A673 (cell line): ENCODE measurements around the gene VPS35. TPM values are rescaled to one million over a fixed set of nuclear protein-coding genes. Genes with fewer than 3 reads are reported as not detected.

Experiments
- Bru-seq: library from RNA; stranded (reverse); fragments of 400-500 nt; gene quantifications from one replicate; lab custom pipeline; 2021; lab: Mats Ljungman, UMichigan
- BruChase-seq, 2 experiments: library from RNA; stranded (reverse); fragments of 400-500 nt; gene quantifications; one replicate each; lab custom pipeline; 2021; lab: Mats Ljungman, UMichigan
- BruUV-seq: library from RNA; stranded (reverse); fragments of 400-500 nt; replicated peaks from 2 replicates; lab custom pipeline; 2021; lab: Mats Ljungman, UMichigan
- CTCF ChIA-PET: fragments of 300-600 bp; sonication (Branson Sonifier 250); formaldehyde crosslinking; loops from one replicate; lab custom pipeline; 2022; ENCODE audit warnings: antibody characterized with exemption; lab: Charles Lee
- POLR2A ChIA-PET: fragments of 300-600 bp; sonication (Branson Sonifier 250); formaldehyde crosslinking; loops from one replicate; lab custom pipeline; 2022; ENCODE audit warnings: antibody characterized with exemption; ENCODE audit not compliant: low non-redundant PET; lab: Charles Lee
- DNase-seq: peaks from one replicate; pipeline ENCODE4 v3.0.0-alpha.2; 2015; ENCODE audit warnings: low spot score
- H3K27ac ChIP-seq: fragments of 200-600 bp; sonication (generic); 2 replicates; pipeline ENCODE4 v1.5.1; 2016; ENCODE audit warnings: mixed run types, low read depth, mild to moderate bottlenecking, mixed read lengths, antibody characterized with exemption, low read length; ENCODE audit not compliant: poor library complexity, severe bottlenecking
- H3K27me3 ChIP-seq: fragments of 200-600 bp; sonication (generic); replicated peaks from 2 replicates; pipeline ENCODE4 v1.6.1; 2017; ENCODE audit warnings: mixed run types, low read depth, mild to moderate bottlenecking, mixed read lengths, antibody characterized with exemption, low read length; ENCODE audit not compliant: insufficient read depth, poor library complexity
- H3K36me3 ChIP-seq: fragments of 200-600 bp; sonication (generic); 2 replicates; pipeline ENCODE4 v1.6.1; 2016; ENCODE audit warnings: mixed run types, mild to moderate bottlenecking, mixed read lengths, antibody characterized with exemption, low read length; ENCODE audit not compliant: insufficient read depth, poor library complexity, severe bottlenecking
- H3K4me1 ChIP-seq: fragments of 200-600 bp; sonication (generic); 2 replicates; pipeline ENCODE4 v1.6.1; 2017; ENCODE audit warnings: mixed run types, mild to moderate bottlenecking, mixed read lengths, antibody characterized with exemption, low read length; ENCODE audit not compliant: insufficient read depth, poor library complexity, severe bottlenecking
- H3K4me3 ChIP-seq: fragments of 200-600 bp; sonication (generic); 2 replicates; pipeline ENCODE4 v1.5.1; 2016; ENCODE audit warnings: low read depth, mixed run types, mild to moderate bottlenecking, mixed read lengths, low read length; ENCODE audit not compliant: poor library complexity, severe bottlenecking
- H3K9me3 ChIP-seq: fragments of 200-600 bp; sonication (generic); 2 replicates; pipeline ENCODE4 v1.6.1; 2016; ENCODE audit warnings: mixed run types, low read depth, mild to moderate bottlenecking, mixed read lengths, antibody characterized with exemption, low read length; ENCODE audit not compliant: poor library complexity, severe bottlenecking
- CTCF ChIP-seq: fragments of 300-800, 200-600 bp; sonication (generic); conservative IDR thresholded peaks from 2 replicates; pipeline ENCODE4 v1.5.1; 2017; ENCODE audit warnings: low read depth, mild to moderate bottlenecking, antibody characterized with exemption, low read length, moderate library complexity, mixed read lengths
- EZH2 ChIP-seq: fragments of 200-600 bp; sonication (generic); IDR thresholded peaks from 2 replicates; pipeline ENCODE4 v1.6.1; 2017; ENCODE audit warnings: borderline replicate concordance, low read depth, mild to moderate bottlenecking, mixed read lengths, antibody characterized with exemption, low read length; ENCODE audit not compliant: poor library complexity, severe bottlenecking
- intact Hi-C: fragments of 100-400 bp; cut with micrococcal nuclease; formaldehyde crosslinking; loops from one replicate; pipeline ENCODE4 v1.10.0; 2022; ENCODE audit not compliant: unreplicated experiment
- long read RNA-seq: library from polyadenylated mRNA; stranded (forward); transcript quantifications from one replicate; pipeline ENCODE4 v2.0.0, GENCODE V29; 2022
- total RNA-seq: library from RNA; stranded (reverse); gene quantifications from 2 replicates; pipeline ENCODE4 v1.2.3, GENCODE V29; 2021

The VPS35 gene
- total RNA-seq (94.6 and 99.0 TPM in 2 replicates), Bru-seq, nascent RNA (percentile 83 among the genes with signal in this experiment), BruChase-seq, experiment 1, labeled RNA remaining after a 2-hour chase (percentile 82 among the genes with signal in this experiment), BruChase-seq, experiment 2, labeled RNA remaining after a 6-hour chase (percentile 93 among the genes with signal in this experiment)
- long read RNA-seq, full-length matches to known transcripts: 236 of 302 reads
- long read RNA-seq, partial matches to known transcripts: 33 of 302 reads
- long read RNA-seq, other reads (novel, unspliced or antisense): 33 of 302 reads

GRCh38 chr16:46688654-46689364 is at the start of gene VPS35:
Gene VPS35 (minus strand): TSS chr16:46689178. CDS start chr16:46689133, 45 bp downstream.
- POLR2A ChIA-PET: interaction anchor here (0.6 kb wide), 1 partner anchor 730 kb away, joined by 3 read pairs; no protein-coding TSS in a partner anchor
- no TSS peak for BruUV-seq
- Histone ChIP-seq H3K27me3 (no peaks in the 10 kb centered on the region), H3K27ac (peak within 1 kb of the TSS; percentile 94), H3K36me3 (peaks cover 25% of the 10 kb centered on the region), H3K4me1 (peaks cover 16% of the 10 kb centered on the region), H3K4me3 (peak within 1 kb of the TSS; percentile 84), H3K9me3 (no peaks in the 10 kb centered on the region)
- intact Hi-C loops: loop anchor here (10.0 kb wide), 1 partner anchor 106 kb away; no protein-coding TSS in a partner anchor
- CTCF ChIA-PET: no interaction called here
- no peak for TF ChIP-seq CTCF
- TF ChIP-seq EZH2: no peak
- DNase-seq: peak; percentile 99

- no peaks in the 10 kb centered on the region for H3K36me3 ChIP-seq
- intact Hi-C loops: no loop called here
- no peaks in the 10 kb centered on the region for H3K27me3 ChIP-seq
- ChIA-PET POLR2A (no interaction called here), CTCF (no interaction called here)
- BruUV-seq: no TSS peak
- H3K9me3 ChIP-seq: no peaks in the 10 kb centered on the region
- H3K4me1 ChIP-seq: no peaks in the 10 kb centered on the region
- no peak for DNase-seq
- H3K27ac ChIP-seq: no peak overlapping the region
- TF ChIP-seq CTCF (no peak), EZH2 (no peak)
- H3K4me3 ChIP-seq: no peak overlapping the region
Measured at GRCh38 chr16:46737621-46738214, 48.7 kb upstream of the VPS35 start.

GRCh38 chr16:46736695-46737094 is 47.7 kb upstream of the VPS35 start:
- H3K9me3 ChIP-seq: no peaks in the 10 kb centered on the region
- no peaks in the 10 kb centered on the region for H3K27me3 ChIP-seq
- H3K4me3 ChIP-seq: no peak overlapping the region
- no peak overlapping the region for H3K27ac ChIP-seq
- no peaks in the 10 kb centered on the region for H3K36me3 ChIP-seq
- TF ChIP-seq EZH2 (no peak), CTCF (no peak)
- intact Hi-C loops: no loop called here
- H3K4me1 ChIP-seq: no peaks in the 10 kb centered on the region
- DNase-seq: no peak
- no TSS peak for BruUV-seq
- ChIA-PET CTCF (no interaction called here), POLR2A (no interaction called here)
